Prostate gland (tissue), 2 donors: ENCODE results near the gene CNTNAP3B. TPM values are rescaled to one million over a fixed set of nuclear protein-coding genes. Genes with fewer than 3 reads are reported as not detected.
"Not testable (repeated sequence)": the region's sequence is repeated elsewhere in the genome, so short reads cannot be mapped to it uniquely, and the experiment has no call there.

Source experiments
- DNase-seq: peaks from one replicate; pipeline ENCODE4 v3.0.0-alpha.2; 2019; ENCODE audit warnings: low spot score
- H3K27ac ChIP-seq, 2 donors: fragments of 200-600 bp; sonication (generic); 2 replicates each; pipeline ENCODE4 v1.5.1; 2017 to 2019
- H3K27me3 ChIP-seq: fragments of 200-600 bp; sonication (generic); replicated peaks from 2 replicates; pipeline ENCODE4 v1.5.1; 2019; ENCODE audit not compliant: insufficient read depth
- H3K36me3 ChIP-seq, 2 donors: fragments of 200-600 bp; sonication (generic); 1 replicate in 1 of 2; 2 replicates in 1 of 2; pipeline versions ENCODE4 v1.5.1 to v1.8.1; 2017 to 2019
- H3K4me1 ChIP-seq: fragments of 200-600 bp; sonication (generic); replicated peaks from 2 replicates; pipeline ENCODE4 v1.5.1; 2019
- H3K4me3 ChIP-seq, 2 donors: fragments of 200-600 bp; sonication (generic); 2 replicates each; pipeline ENCODE4 v1.5.1; 2017 to 2019
- H3K9me3 ChIP-seq: fragments of 200-600 bp; sonication (generic); 2 replicates; pipeline ENCODE4 v1.5.1; 2017
- WGBS: methylation state at CpG from one replicate; pipeline ENCODE4 v1.1.5; 2018; 5-methylcytosine and 5-hydroxymethylcytosine counted together
- intact Hi-C: fragments of 100-400 bp; cut with DNase I; formaldehyde crosslinking; loops from one replicate; pipeline ENCODE4 v1.14.2; 2022
- total RNA-seq, 2 donors: library from RNA; depleted of rRNA; stranded (reverse); fragments of >200 nt; gene quantifications; one replicate each; pipeline ENCODE4 v1.1.0, GENCODE V29; 2016

Gene CNTNAP3B
- total RNA-seq, 2 donors from 2014 or later, result 5.0 to 22.0 TPM

DNA sequence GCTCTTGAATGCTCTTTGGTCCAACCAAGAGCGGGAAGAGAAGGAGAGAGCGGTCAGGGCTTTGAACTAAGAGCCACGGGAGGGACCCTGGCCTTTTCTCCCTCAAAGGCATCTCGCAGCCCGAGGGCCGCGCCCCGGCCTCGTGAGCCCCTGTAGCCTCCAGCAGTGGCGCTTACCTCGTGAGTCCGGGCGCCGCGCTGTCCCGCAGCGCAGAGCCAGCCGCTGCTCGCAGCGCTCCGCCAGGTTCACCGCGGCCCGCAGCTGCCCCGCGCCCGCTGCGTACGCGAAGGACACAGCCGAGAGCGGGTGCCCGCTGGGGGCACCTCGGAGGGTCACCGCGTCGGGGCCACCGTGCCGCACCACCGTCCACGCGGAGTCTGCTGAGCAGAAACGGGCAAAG is 176.2 kb downstream of the CNTNAP3B start:
- H3K27ac ChIP-seq, H3K9me3 ChIP-seq, H3K36me3 ChIP-seq, DNase-seq, H3K27me3 ChIP-seq, H3K4me1 ChIP-seq, H3K4me3 ChIP-seq, intact Hi-C loops: not testable (repeated sequence)
- WGBS, result 46% methylated on average over 29 of the region's 43 CpGs

DNA sequence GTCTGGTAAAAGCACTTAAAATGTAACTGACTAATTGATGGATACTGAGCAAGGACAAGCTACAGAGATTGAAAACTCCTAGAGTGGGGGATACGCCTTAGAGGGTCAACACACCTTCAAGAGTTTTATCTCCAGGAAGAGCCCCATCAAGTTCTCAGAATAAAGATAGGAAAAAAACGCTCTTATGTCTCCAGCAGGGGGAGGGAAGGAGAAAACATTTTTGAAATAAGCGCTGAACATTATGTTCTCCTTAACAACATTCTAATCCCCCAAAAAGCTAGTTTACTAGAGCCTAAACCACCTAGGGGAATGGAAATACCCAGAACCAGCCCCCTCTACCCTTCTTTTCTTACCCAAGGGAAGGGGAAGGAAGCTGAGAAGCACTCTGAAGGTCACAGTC is 187.5 kb downstream of the CNTNAP3B start:
- H3K4me1 ChIP-seq, H3K27ac ChIP-seq, H3K4me3 ChIP-seq, DNase-seq, H3K27me3 ChIP-seq, H3K9me3 ChIP-seq, intact Hi-C loops, H3K36me3 ChIP-seq: not testable (repeated sequence)
- WGBS, result 80% methylated on average over 3 of the region's 3 CpGs

DNA sequence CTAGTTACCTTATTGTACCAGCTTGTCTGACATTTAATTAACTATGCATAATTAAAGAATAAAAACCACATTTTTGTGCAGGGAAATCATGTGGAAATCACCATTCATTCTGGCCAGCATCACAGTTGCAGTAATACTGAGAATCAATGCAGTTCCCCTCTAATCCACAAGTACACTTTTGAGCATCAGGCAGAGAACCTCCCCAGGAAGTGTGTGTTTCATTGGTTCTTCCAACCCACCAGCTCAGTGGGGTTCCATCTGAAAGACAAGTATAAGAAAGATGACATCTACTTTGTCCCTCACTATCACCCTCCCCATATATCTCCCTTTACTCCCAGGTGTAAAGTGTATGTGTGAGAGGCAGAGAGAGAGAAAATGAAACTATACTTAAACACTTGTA is 191.1 kb downstream of the CNTNAP3B start:
- H3K9me3 ChIP-seq, DNase-seq, H3K4me1 ChIP-seq, H3K4me3 ChIP-seq, H3K27ac ChIP-seq, H3K36me3 ChIP-seq, H3K27me3 ChIP-seq, intact Hi-C loops: not testable (repeated sequence)

DNA sequence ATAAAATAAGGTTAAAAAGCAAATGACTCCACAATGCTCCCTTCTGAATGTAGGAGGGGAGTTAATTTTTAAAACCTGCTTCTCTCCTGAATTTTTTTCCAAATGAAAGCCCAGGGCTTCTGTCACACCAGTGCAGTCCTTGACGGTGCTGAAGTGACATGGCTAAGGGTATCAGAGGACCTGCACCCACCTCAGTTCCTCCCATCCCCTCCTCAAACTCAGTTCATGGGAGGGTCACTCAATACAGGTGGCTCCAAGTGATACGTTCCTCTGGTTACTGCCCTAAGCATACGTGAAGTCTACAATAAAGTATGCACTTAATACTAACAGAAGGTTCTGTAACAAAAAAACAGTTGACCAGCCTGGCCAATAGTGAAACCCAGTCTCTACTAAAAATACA is 193.5 kb downstream of the CNTNAP3B start:
- H3K27me3 ChIP-seq, DNase-seq, H3K27ac ChIP-seq, H3K9me3 ChIP-seq, intact Hi-C loops, H3K4me3 ChIP-seq, H3K4me1 ChIP-seq, H3K36me3 ChIP-seq: not testable (repeated sequence)
- WGBS, result 78% methylated on average over 3 of the region's 3 CpGs

DNA sequence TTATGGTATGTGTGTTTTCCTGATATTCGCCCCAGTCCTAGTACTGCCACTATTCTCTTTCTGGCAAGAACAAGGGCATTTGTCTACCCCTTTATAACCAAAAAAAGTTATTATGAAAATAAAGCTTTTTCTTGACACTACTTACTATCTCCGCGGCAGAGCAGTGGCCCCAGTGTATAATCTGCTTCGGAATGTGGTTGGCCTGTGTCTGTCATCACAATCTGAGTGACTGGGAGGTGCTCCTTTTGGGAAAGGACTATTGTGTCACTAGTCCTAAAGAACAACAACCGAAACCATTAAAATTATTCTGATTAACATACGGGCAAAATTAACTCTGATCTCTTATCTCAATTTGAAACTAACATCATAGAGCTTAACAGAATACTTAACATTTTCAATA is 200.1 kb downstream of the CNTNAP3B start:
- WGBS, result 83% methylated on average over 5 of the region's 6 CpGs
- H3K9me3 ChIP-seq, DNase-seq, H3K36me3 ChIP-seq, H3K27ac ChIP-seq, H3K27me3 ChIP-seq, H3K4me1 ChIP-seq, H3K4me3 ChIP-seq, intact Hi-C loops: not testable (repeated sequence)

DNA sequence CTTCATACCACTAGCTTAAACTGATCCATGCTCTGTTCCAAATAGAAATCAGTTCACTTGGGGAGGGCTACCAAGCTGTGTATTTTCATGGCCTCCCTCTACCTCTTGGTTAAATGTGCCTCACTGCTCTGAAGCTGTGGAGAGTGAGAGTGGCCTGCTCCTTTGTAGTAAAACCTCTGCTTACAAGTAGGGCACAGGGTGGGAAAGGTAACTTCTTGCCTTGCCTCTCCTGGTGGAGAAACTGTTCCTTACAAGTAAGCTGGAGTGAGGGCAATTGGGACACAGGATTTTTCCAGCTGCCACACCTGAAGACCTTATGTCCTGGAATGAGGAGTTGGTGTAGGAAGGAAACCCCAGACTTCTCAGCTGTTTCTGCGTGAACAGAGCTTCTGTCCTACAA is 211.9 kb downstream of the CNTNAP3B start:
- H3K27me3 ChIP-seq, H3K36me3 ChIP-seq, intact Hi-C loops, H3K4me1 ChIP-seq, H3K27ac ChIP-seq, H3K4me3 ChIP-seq, H3K9me3 ChIP-seq, DNase-seq: not testable (repeated sequence)
- 0% methylated on average over 1 of the region's 1 CpG for WGBS

DNA sequence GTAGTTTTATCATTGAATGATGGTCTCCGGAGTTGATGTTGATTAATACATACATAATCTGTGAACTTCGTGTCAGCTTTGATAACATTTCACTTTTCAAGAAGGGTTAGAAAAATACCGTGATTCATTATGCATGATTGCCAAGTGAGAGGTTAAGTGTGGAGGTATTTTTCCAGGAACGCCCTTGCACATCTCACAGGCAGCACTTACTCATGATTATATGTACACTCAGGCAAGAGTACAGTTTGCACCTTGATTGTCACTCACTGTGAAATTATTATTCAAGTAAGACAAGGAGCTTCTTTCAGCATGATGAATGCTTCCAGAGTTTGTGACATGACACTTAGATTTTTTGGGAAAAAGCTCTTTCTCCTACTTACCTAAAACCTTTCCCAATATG is 223.7 kb downstream of the CNTNAP3B start:
- H3K27ac ChIP-seq, H3K4me3 ChIP-seq, H3K4me1 ChIP-seq, intact Hi-C loops, H3K9me3 ChIP-seq, H3K36me3 ChIP-seq, DNase-seq, H3K27me3 ChIP-seq: not testable (repeated sequence)
- WGBS, result no CpG with 5 or more reads among the region's 4 CpGs

DNA sequence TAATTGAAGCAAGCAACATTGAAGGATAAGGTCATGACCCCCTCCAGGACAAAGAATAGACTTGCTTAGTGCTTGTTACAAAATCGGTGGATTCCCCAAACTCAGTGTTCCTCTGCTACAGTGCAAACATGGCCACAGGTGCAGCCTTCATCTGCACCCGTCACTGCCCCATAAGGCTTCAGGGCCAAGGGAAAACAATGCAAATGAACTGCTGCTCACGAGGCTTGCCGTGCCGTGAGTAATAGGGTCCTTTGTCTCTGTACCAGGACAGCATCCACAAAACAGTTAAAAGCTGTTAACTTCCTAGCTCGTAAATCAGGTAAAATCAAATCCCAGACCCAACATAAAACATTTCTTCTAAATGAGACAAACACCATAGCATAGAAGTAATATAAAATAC is 226.5 kb downstream of the CNTNAP3B start:
- no CpG with 5 or more reads among the region's 6 CpGs for WGBS
- H3K4me1 ChIP-seq, DNase-seq, H3K9me3 ChIP-seq, H3K4me3 ChIP-seq, H3K36me3 ChIP-seq, H3K27ac ChIP-seq, H3K27me3 ChIP-seq, intact Hi-C loops: not testable (repeated sequence)

DNA sequence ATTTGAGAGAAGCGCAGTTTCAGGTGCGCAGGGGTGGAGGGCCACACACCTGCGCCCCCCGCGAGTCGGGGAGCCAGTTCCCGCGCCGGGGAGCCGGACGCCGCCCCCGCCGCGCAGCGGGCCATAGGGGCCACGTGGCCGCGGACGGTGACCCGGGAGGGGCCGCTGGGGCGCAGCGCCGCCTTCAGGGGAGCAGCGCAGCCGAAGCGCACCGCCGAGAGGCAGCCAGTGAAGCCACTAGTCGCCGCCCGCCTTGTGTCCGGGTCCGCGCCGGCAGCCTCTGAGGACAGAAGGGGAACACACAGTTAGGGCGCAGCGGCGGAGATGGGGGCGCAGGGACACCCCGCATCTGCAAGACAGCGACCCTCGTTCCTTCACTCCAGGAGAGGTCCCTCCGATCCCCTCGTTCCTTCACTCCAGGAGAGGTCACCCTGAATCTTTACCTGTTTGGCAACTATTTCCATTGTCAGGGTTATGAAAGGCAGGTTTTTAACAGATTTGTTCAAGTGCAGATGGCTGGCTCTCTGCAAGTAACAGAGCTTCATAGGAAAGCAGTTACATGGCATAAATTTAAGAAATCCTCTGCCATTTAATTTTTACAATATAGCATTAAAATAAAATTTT is 230.4 kb downstream of the CNTNAP3B start:
- H3K36me3 ChIP-seq, H3K27me3 ChIP-seq, H3K9me3 ChIP-seq, H3K27ac ChIP-seq, H3K4me1 ChIP-seq, DNase-seq, intact Hi-C loops, H3K4me3 ChIP-seq: not testable (repeated sequence)
- no CpG with 5 or more reads among the region's 46 CpGs for WGBS

DNA sequence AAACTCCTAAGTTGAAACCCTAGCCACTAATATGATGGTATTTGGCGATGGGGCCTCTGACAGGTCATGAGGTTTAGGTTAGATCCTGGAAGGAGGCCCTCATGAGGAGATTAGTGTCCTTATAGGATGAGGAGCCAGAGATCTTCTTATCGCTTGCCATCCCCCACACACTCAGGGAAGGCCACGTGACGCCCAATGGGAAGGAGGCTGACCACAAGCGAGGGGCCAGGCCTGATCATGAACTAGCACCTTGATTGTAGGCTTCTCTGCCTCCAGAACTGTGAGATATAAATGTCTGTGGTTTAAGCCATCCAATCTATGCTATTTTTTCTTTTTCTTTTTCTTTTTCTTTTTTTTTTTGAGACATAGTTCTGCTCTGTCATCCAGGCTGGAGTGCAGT is 254.7 kb downstream of the CNTNAP3B start:
- H3K4me3 ChIP-seq, H3K27me3 ChIP-seq, H3K4me1 ChIP-seq, DNase-seq, intact Hi-C loops, H3K9me3 ChIP-seq, H3K27ac ChIP-seq, H3K36me3 ChIP-seq: not testable (repeated sequence)
- no CpG with 5 or more reads among the region's 5 CpGs for WGBS

DNA sequence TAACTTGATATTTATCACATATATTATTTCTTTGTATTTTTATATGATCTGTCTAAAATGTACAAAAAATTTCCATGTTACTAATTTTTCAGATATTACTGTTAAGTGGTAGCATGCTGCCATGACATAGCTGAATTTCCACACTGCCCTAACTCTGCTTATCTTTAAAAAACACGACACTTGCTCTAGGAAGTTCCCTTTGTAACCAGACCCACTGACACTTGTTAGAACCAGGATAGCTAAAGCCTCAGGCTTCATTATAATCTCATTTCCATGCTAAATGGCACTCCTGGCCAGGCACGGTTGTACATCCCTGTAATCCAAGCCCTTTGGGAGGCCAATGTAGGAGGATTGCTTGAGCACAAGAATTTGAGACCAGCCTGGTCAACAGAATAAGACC is 273.8 kb downstream of the CNTNAP3B start:
- DNase-seq, H3K4me1 ChIP-seq, H3K9me3 ChIP-seq, H3K27me3 ChIP-seq, H3K36me3 ChIP-seq, H3K27ac ChIP-seq, H3K4me3 ChIP-seq, intact Hi-C loops: not testable (repeated sequence)
- no CpG with 5 or more reads among the region's 2 CpGs for WGBS

DNA sequence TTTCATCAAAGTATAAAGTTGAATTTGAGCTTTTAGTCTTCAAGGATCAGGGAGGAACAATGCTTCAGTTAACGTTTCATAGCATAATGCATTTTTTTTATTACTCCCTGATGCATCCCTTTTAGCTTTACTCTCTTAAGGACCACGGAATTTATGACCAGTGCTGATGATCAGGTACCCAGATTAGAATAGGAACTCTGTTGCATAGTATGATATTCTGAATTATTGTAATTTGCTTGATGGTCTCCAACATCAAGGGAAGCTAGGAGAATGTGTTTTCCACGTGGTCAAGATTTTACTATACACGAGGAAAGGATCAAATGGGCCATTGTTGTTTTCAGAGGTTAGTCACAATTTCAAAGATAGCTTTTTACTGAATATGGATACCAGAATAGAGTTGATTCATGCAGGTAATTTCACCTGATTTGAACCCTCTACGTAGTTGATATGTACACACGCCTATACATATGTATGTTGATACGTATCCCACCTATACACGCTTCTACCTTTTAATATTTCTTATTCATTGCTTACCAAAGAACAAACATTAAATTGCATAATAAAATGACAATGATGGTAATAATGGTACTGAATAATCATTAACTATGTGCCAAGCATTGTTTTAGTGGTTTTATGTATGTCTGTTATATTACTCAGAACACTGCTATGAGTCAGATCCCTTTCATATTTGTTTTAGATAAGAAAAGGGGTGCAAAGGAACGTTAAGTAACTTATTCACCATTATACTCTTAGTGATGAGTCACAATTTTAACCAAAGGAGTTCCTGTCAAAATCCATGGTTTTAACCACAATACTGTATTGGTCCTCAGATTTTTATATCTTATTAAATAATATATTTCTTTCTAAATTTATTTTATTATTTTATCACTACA is 277.1 kb downstream of the CNTNAP3B start:
- H3K27me3 ChIP-seq, H3K9me3 ChIP-seq, H3K4me3 ChIP-seq, H3K27ac ChIP-seq, H3K4me1 ChIP-seq, DNase-seq, H3K36me3 ChIP-seq, intact Hi-C loops: not testable (repeated sequence)
- no CpG with 5 or more reads among the region's 9 CpGs for WGBS

DNA sequence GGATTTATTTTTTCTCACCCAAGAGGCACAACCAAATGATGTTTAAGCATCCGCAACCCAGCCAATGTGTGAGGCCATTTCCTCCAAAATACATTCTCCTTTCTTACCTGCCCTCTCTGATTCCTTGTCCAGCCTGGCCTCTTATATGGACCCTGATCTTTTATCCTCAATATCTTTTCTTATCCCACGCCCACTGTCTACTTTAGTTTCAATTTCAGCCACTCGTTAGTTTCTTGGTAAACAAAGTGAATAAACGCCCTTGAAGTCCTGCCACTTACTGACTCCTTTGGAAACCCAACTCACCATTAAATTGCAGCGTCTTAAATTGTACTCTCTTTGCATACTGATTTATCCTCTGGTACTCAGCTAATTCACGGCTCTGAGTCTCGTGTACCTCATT is 281.4 kb downstream of the CNTNAP3B start:
- H3K27me3 ChIP-seq, H3K9me3 ChIP-seq, H3K4me1 ChIP-seq, H3K4me3 ChIP-seq, H3K36me3 ChIP-seq, DNase-seq, intact Hi-C loops, H3K27ac ChIP-seq: not testable (repeated sequence)
- no CpG with 5 or more reads among the region's 7 CpGs for WGBS
